ENCODE measurements around the gene NBPF3.
A peak's percentile ranks its signal among the peaks of the same experiment; 100 is the strongest.

The NBPF3 gene

DNA sequence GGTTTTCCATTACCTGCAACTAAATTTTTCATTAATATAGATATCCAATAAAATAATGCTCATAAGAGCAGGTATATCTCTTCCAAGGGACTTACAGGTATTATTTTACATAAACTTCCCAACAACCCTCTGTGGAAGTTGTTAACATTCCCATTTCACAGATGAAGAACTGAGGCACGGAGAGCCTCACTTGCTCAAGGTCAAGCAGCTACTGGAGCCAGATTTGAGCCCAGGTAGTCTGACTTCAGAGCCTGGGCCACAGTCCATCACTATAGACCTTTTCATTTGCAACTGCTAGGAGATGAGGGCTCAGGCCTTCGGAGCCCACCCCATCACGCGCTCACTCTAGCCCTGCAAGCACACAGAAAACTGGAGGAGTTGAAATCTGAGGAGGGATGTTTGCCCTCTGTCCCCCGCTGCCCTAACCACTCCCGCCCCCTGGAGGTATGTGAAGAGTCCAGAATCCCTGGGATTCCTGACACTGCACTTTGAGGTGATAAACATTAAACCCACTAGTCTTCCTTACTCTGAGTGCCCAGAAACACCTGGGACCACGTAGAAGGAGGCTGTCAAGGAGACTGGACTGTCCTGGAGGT is 57.6 kb downstream of the NBPF3 start:
- Mint-ChIP-seq H3K4me1 (peaks cover 5% of the 10 kb centered on the region), H3K27me3 (peaks cover 13% of the 10 kb centered on the region), H3K9me3 (no peaks in the 10 kb centered on the region), H3K27ac (no peak overlapping the region), H3K36me3 (no peaks in the 10 kb centered on the region), H3K4me3 (no peak overlapping the region)
- no peak for ATAC-seq

DNA sequence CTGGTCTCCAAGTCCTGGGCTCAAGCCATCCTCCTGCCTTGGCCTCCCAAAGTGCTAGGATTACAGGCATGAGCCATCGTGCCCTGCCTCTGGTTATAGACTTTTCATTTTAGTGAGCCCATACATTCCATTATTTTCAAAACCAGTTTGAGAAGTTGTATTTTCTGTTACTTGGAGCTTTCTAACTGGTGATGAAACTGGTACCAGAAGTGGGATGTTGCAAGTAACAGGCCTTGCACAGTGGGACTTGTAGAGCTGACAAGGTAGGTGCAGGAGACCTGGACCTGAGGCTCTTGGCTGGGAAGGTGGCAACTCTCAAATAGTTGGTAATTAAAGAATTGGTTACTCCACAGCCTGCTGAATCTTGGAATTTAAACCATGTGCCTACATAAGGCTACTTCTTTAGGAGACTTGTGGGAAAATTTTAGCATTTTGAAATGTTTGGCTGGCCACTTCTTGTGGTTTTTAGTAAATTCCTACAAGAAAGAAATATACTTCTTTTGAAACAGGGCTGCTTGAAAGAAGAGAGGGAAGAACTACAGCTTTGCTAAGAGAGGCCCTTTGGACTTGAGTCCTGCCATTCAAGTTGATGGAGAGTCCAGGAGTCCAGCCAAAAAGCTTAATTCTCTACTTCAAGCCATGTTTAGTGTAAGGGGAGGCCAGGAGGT is 59.5 kb downstream of the NBPF3 start:
- H3K36me3 Mint-ChIP-seq = no peaks in the 10 kb centered on the region
- ATAC-seq = no peak
- peaks cover 5% of the 10 kb centered on the region for H3K4me1 Mint-ChIP-seq
- H3K4me3 Mint-ChIP-seq = no peak overlapping the region
- no peaks in the 10 kb centered on the region for H3K9me3 Mint-ChIP-seq
- H3K27me3 Mint-ChIP-seq = peaks cover 23% of the 10 kb centered on the region
- no peak overlapping the region for H3K27ac Mint-ChIP-seq

DNA sequence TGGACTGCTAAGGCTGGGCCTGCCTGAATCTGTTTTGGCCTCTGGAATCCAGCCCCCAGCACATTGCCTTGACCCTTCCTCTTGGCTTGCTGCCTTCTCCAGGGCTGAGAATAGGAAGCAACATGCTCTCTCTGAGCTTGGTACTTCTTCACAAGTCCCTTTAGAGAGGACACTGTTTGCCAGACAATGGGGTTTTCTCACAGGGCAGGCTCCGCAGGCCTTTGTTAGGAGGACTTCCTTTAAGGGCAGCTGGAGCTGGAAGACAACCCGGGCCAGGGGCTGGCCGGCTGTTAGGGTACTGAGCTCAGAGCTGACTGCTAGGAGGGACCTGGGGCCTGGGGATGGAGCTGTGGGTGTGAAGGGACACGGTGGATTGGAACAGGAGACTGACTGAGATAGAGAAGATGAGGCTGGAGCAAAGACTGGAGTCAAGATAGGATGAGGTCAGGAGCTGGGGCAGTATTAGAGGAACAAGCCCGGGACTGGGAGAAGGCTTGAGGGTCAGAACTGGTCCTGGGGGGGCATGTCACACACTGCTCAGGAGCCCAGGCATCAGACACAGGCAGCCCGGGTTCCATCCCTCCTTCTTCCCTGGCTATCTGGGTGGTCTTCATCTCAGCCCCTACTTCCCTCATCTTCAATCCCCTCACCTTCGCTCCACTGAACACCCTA is 63.9 kb downstream of the NBPF3 start:
- H3K27me3 Mint-ChIP-seq = peaks cover 54% of the 10 kb centered on the region
- no peaks in the 10 kb centered on the region for H3K36me3 Mint-ChIP-seq
- H3K4me1 Mint-ChIP-seq = peaks cover 5% of the 10 kb centered on the region
- no peak overlapping the region for H3K27ac Mint-ChIP-seq
- ATAC-seq = no peak
- H3K9me3 Mint-ChIP-seq = no peaks in the 10 kb centered on the region
- H3K4me3 Mint-ChIP-seq = no peak overlapping the region

- H3K27ac Mint-ChIP-seq = no peak overlapping the region
- no peaks in the 10 kb centered on the region for H3K9me3 Mint-ChIP-seq
- ATAC-seq = no peak
- no peaks in the 10 kb centered on the region for H3K36me3 Mint-ChIP-seq
- peaks cover 15% of the 10 kb centered on the region for H3K4me1 Mint-ChIP-seq
- peaks cover 45% of the 10 kb centered on the region for H3K27me3 Mint-ChIP-seq
- H3K4me3 Mint-ChIP-seq = no peak overlapping the region
These were observed 66.9 kb downstream of the NBPF3 start for GRCh38 chr1:21506804-21507203.

DNA sequence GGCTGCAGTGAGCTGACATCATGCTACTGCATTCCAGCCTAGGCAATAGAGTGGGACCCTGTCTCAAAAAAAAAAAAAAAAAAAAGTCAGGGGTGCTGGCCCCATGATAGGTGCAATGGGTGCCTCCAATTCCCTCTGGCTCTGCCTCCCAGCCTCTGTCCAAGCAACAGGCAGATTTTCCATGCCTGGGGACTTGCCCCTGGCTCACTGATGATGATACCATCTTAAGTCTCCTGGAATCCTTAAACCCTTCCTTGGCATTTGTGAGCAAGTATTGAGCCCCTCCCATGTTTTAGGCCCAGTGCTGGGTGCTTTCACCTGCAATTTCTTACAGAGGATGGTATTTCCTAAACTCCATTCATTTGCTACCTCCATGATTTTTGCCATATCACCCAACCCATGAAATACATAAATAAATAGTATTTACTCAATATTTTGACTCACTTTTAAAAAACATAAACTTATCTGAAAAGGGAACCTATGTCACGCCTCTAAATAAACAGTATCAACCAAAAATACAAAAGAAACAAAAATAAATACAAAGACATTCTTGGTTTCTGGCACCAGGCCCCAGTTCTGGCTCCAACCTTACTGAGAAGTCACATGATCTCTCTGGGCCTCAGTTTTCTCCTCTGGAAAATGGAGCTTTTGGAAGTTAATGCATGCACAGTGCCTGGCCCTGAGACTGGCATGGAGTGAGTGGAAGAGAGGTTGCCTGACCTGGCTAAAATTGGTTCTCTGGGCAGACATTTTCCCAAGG is 67.8 kb downstream of the NBPF3 start:
- no peaks in the 10 kb centered on the region for H3K36me3 Mint-ChIP-seq
- H3K9me3 Mint-ChIP-seq = no peaks in the 10 kb centered on the region
- no peak for ATAC-seq
- H3K4me1 Mint-ChIP-seq = peaks cover 15% of the 10 kb centered on the region
- no peak overlapping the region for H3K4me3 Mint-ChIP-seq
- peaks cover 45% of the 10 kb centered on the region for H3K27me3 Mint-ChIP-seq
- no peak overlapping the region for H3K27ac Mint-ChIP-seq

GRCh38 chr1:21508580-21509350 is 68.8 kb downstream of the NBPF3 start:
- Mint-ChIP-seq H3K4me1 (peaks cover 21% of the 10 kb centered on the region), H3K27me3 (peaks cover 41% of the 10 kb centered on the region), H3K27ac (peak overlapping the region; percentile 71), H3K36me3 (no peaks in the 10 kb centered on the region), H3K9me3 (no peaks in the 10 kb centered on the region), H3K4me3 (peak overlapping the region; percentile 81)
- ATAC-seq = peak; percentile 96

- H3K36me3 Mint-ChIP-seq = no peaks in the 10 kb centered on the region
- ATAC-seq = peak; percentile 47
- H3K27ac Mint-ChIP-seq = peak within 1 kb of the TSS; percentile 71
- H3K9me3 Mint-ChIP-seq = no peaks in the 10 kb centered on the region
- H3K4me3 Mint-ChIP-seq = peak within 1 kb of the TSS; percentile 81
- peaks cover 28% of the 10 kb centered on the region for H3K4me1 Mint-ChIP-seq
- H3K27me3 Mint-ChIP-seq = peaks cover 34% of the 10 kb centered on the region
These were observed 69.6 kb downstream of the NBPF3 start, which contains the start of gene ALPL for GRCh38 chr1:21509351-21510112. Gene ALPL, plus strand, starts transcription at chr1:21509423. Its CDS starts 44,659 bp downstream, at chr1:21554082.

DNA sequence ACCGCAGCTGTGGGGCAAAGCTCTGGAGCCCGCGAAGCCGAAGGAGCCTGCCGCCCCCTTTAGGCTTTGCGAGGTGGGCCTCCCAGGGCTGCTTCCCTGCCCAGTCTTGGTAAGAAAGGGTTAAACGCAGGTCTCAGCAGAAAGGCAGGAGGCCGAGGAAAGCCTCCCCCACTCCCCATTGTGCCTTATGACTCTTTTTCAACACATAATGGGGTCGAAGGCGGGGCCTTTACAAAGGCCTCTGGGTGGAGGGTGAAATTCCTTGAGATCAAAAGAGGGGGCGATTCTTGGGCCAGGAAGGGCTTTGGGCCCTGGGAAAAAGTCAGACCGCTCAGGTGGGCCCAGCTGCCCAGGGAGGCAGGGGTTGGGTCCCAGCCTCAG is 70.2 kb downstream of the NBPF3 start:
- H3K27ac Mint-ChIP-seq = no peak overlapping the region
- H3K27me3 Mint-ChIP-seq = peaks cover 34% of the 10 kb centered on the region
- no peaks in the 10 kb centered on the region for H3K36me3 Mint-ChIP-seq
- no peak for ATAC-seq
- H3K4me1 Mint-ChIP-seq = peaks cover 33% of the 10 kb centered on the region
- H3K4me3 Mint-ChIP-seq = peak overlapping the region; percentile 6
- H3K9me3 Mint-ChIP-seq = no peaks in the 10 kb centered on the region

DNA sequence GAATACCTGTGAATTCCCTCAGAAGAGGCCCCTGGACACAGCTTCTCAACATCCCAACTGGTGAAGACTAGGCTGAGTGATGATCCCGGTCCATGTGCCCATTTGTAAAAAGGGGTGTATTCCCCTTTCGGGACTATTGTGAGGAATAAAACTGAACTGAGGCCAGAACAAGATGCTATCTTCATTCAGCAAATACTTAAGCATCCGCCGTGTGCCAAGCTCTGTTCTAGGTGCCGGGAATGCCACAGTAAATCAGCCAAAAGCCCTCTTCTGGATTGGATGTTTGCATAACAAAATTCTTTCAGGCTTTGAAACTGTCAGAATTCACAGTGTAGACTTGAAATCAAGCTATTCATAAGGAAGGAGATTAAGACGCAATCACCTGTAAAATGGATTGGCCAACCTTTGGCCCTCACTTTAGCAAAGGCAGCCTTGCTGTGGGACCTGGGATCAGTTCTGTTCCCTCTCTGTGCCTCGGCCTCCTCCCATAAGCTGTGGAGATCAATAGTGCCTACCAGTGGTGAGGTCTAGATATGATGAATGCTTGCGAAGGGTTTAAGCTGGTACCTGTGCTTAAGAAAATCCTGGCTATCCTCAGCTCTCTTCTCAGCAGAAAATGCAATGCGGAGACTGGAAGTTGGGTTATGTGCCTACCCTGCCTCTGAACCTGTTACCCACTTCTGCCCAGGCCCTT is 71.1 kb downstream of the NBPF3 start:
- Mint-ChIP-seq H3K27ac (no peak overlapping the region), H3K36me3 (no peaks in the 10 kb centered on the region), H3K9me3 (no peaks in the 10 kb centered on the region), H3K4me1 (peaks cover 39% of the 10 kb centered on the region), H3K4me3 (no peak overlapping the region), H3K27me3 (peaks cover 28% of the 10 kb centered on the region)
- no peak for ATAC-seq

DNA sequence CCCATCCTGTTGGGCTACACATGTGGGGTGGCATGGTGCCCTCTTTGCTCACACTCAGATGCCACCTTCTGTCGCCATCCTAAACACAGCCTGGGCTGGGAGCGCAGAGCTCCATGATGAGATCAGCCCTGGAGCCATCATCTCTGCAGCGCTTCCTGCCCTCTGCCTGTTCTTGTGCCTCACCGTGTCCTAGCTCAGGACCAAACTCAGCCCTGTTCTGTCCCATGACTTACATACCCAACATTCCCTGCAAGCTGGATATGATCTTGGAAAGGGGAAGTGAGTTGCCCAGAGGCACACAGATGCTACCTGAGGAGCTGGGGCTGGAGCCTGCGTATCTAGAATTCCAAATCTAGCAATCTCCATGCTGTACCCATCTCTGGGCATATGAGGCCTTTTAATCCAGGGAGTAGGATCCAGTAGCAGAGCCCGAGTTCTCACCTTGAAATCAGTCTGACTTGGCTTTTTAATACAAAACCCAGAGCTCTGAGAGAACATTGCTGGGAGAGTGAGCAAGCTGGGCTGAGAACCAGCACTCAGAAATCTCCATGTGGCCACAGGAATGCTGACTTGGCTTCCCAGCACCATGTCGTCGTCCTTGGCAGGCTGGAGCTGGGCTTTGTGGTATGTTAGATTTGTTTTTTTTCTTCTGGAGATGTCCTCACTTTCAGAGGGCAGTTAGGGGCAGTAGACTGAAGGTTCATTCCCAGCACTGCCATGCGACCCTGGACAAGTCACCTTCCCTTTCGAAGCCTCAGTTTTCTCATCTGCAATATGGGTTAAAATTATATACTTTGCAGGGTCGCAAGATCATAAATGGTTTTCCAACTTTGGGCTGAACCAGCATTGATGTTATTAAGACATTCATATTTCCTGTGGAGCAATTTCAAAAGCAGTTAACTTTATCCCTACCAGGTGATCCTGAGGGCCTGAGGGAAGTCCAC is 71.9 kb downstream of the NBPF3 start:
- H3K27me3 Mint-ChIP-seq = peaks cover 20% of the 10 kb centered on the region
- H3K9me3 Mint-ChIP-seq = no peaks in the 10 kb centered on the region
- H3K4me1 Mint-ChIP-seq = peaks cover 47% of the 10 kb centered on the region
- H3K27ac Mint-ChIP-seq = no peak overlapping the region
- ATAC-seq = no peak
- no peak overlapping the region for H3K4me3 Mint-ChIP-seq
- no peaks in the 10 kb centered on the region for H3K36me3 Mint-ChIP-seq

DNA sequence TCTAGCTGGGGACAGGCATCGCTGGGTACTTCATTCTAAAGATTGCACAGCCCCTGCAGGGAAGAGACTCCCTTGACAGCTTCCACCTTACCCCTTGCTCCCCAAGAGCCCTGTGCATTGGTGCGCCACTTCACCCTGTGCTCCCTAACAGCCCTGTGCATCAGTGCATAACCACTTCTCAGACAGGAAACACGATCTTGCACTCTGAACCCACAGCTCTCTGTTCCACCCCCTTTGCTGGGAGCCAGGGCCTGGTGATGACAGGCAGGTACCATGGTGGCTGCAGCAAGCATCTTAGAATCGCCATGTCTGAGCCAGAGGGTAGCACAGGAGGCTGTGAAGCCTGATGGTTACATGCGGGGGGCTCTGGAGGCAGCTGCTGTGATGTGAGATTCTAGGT is 74.3 kb downstream of the NBPF3 start:
- peak; percentile 77 for ATAC-seq
- H3K27me3 Mint-ChIP-seq = peaks cover under 1% of the 10 kb centered on the region
- H3K9me3 Mint-ChIP-seq = no peaks in the 10 kb centered on the region
- H3K27ac Mint-ChIP-seq = peak overlapping the region; percentile 48
- H3K4me3 Mint-ChIP-seq = no peak overlapping the region
- H3K36me3 Mint-ChIP-seq = no peaks in the 10 kb centered on the region
- H3K4me1 Mint-ChIP-seq = peaks cover 62% of the 10 kb centered on the region

DNA sequence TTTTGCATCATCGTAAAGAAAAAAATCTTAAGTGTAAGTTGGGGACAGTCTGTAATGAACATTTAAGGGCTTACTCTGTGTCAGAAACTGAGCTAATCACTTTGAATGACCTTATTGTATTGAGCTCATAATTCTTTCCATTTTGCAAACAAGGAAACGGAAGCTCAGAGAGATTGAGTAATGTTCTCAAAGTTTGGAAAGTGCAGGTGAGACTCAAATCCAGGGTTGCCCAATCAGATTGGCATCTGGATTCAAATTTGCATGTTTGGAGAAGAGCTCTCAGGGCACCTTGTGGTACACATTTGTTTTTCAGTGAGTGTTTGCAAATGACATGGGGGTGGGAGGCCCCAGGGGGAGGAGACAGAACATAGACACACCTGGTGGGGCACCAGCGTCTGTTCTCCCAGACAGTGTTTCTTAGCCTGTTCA is 77.2 kb downstream of the NBPF3 start:
- Mint-ChIP-seq H3K27me3 (no peaks in the 10 kb centered on the region), H3K36me3 (no peaks in the 10 kb centered on the region), H3K4me3 (no peak overlapping the region), H3K4me1 (peaks cover 78% of the 10 kb centered on the region), H3K27ac (peak overlapping the region; percentile 87), H3K9me3 (no peaks in the 10 kb centered on the region)
- ATAC-seq = peak; percentile 32
